Thymus (tissue), 14 donors: Measurements from ENCODE around the gene RUNDC1. TPM values are rescaled to one million over a fixed set of nuclear protein-coding genes. Genes with fewer than 3 reads are reported as not detected.
A peak's percentile ranks its signal among the peaks of the same experiment; 100 is the strongest.

Experiments
- DNase-seq, 9 donors: peaks; one replicate each; pipeline ENCODE4 v3.0.0-alpha.2; 2013; ENCODE audit warnings: low spot score in 9 of 9, low read depth in 6 of 9, missing footprints in 1 of 9
- H3K27ac ChIP-seq, 2 donors: one replicate each; pipeline ENCODE4 v1.5.1; 2013; ENCODE audit warnings: control low read depth in 1 of 2, low read depth in 1 of 2, low read length in 1 of 2, mild to moderate bottlenecking in 1 of 2, moderate library complexity in 1 of 2
- H3K27me3 ChIP-seq, 2 donors: one replicate each; pipeline ENCODE4 v1.5.1; 2013; ENCODE audit warnings: low read length in 1 of 2; ENCODE audit not compliant: control insufficient read depth in 2 of 2, insufficient read depth in 1 of 2
- H3K36me3 ChIP-seq, 2 donors: one replicate each; pipeline ENCODE4 v1.5.1; 2013; ENCODE audit warnings: low read length in 1 of 2, mild to moderate bottlenecking in 1 of 2, moderate library complexity in 1 of 2; ENCODE audit not compliant: control insufficient read depth in 2 of 2, insufficient read depth in 2 of 2
- H3K4me1 ChIP-seq, 2 donors: one replicate each; pipeline ENCODE4 v1.5.1; 2013; ENCODE audit warnings: low read length in 2 of 2; ENCODE audit not compliant: control insufficient read depth in 2 of 2, insufficient read depth in 2 of 2
- H3K4me3 ChIP-seq, 2 donors: one replicate each; pipeline ENCODE4 v1.5.1; 2013; ENCODE audit warnings: low read length in 2 of 2, control low read depth in 1 of 2, mild to moderate bottlenecking in 1 of 2
- H3K9me3 ChIP-seq, 2 donors: one replicate each; pipeline ENCODE4 v1.5.1; 2013; ENCODE audit warnings: low read length in 1 of 2, mild to moderate bottlenecking in 1 of 2; ENCODE audit not compliant: control insufficient read depth in 2 of 2, insufficient read depth in 1 of 2
- WGBS: extraction: QIAGEN DNeasy Blood & Tissue Kit; methylation state at CpG from one replicate; pipeline ENCODE4 v1.1.7; 2013; 5-methylcytosine and 5-hydroxymethylcytosine counted together
- long read RNA-seq, 10 donors: transcript quantifications; one replicate each; lab custom pipeline, GENCODE V29; 2026
- polyA plus RNA-seq: library from polyadenylated mRNA; stranded (reverse); fragments of 200-250 nt; gene quantifications from one replicate; pipeline ENCODE4 v1.2.3, GENCODE V29; 2013
- total RNA-seq: library from RNA; stranded (reverse); fragments of 120-200 nt; gene quantifications from one replicate; pipeline ENCODE4 v1.2.4, GENCODE V29; 2013
- donor health status: healthy.

Gene RUNDC1
- total RNA-seq (7.1 TPM), polyA plus RNA-seq (8.8 TPM)
- long read RNA-seq, donor 1, result 0 reads
- long read RNA-seq, donor 2, result 0 reads
- long read RNA-seq, donor 3, partial matches to known transcripts, result 0 of 5 reads
- long read RNA-seq, donor 3, other reads (novel, unspliced or antisense), result 0 of 5 reads
- long read RNA-seq, donor 4, partial matches to known transcripts, result 5 of 8 reads
- long read RNA-seq, donor 4, other reads (novel, unspliced or antisense), result 0 of 8 reads
- long read RNA-seq, donor 5, transcript RUNDC1-201 (5 exons, 3,828 nt), result major isoform, 5 of 8 reads
- long read RNA-seq, donor 5, partial matches to known transcripts, result 0 of 8 reads
- long read RNA-seq, donor 5, other reads (novel, unspliced or antisense), result 0 of 8 reads
- long read RNA-seq, donor 6, partial matches to known transcripts, result 0 of 5 reads
- long read RNA-seq, donor 6, other reads (novel, unspliced or antisense), result 0 of 5 reads
- long read RNA-seq, donor 7, partial matches to known transcripts, result 0 of 4 reads
- long read RNA-seq, donor 7, other reads (novel, unspliced or antisense), result 0 of 4 reads
- long read RNA-seq, donor 8, partial matches to known transcripts, result 0 of 1 reads
- long read RNA-seq, donor 8, other reads (novel, unspliced or antisense), result 0 of 1 reads
- long read RNA-seq, donor 9, partial matches to known transcripts, result 0 of 6 reads
- long read RNA-seq, donor 9, other reads (novel, unspliced or antisense), result 0 of 6 reads
- long read RNA-seq, donor 10, partial matches to known transcripts, result 0 of 2 reads
- long read RNA-seq, donor 10, other reads (novel, unspliced or antisense), result 0 of 2 reads

GRCh38 chr17:42980274-42980765, at the start of gene RUNDC1:
TSS of gene RUNDC1 (plus strand) at chr17:42980565. CDS start at chr17:42980577, 12 bp downstream.
- Histone ChIP-seq H3K27me3 (no peaks in the 10 kb centered on the region), H3K36me3 (peaks cover 4 to 9% of the 10 kb centered on the region in 2 donors), H3K9me3 (peaks cover 0 to 4% of the 10 kb centered on the region in 2 donors), H3K4me1 (peaks cover 14 to 26% of the 10 kb centered on the region in 2 donors), H3K4me3 (peak within 1 kb of the TSS; percentile 85 to 97), H3K27ac (peak within 1 kb of the TSS; percentile 86 to 93)
- DNase-seq, result peak; percentile 71 to 94 (median 86)
- WGBS, result under 1% methylated on average over 39 of the region's 39 CpGs

GRCh38 chr17:42937712-42938596, 42.4 kb upstream of the RUNDC1 start:
- 51% methylated on average over 9 of the region's 9 CpGs for WGBS
- H3K36me3 ChIP-seq, result no peaks in the 10 kb centered on the region
- H3K27ac ChIP-seq, result no peak overlapping the region
- H3K4me3 ChIP-seq, result no peak overlapping the region
- H3K9me3 ChIP-seq, result no peaks in the 10 kb centered on the region
- H3K27me3 ChIP-seq, result peaks cover 0 to 2% of the 10 kb centered on the region in 2 donors
- peak in 8 of 9 donors; percentile 10 to 66 (median 16) for DNase-seq
- H3K4me1 ChIP-seq, result no peaks in the 10 kb centered on the region

- H3K27me3 ChIP-seq, result no peaks in the 10 kb centered on the region
- no peak overlapping the region for H3K27ac ChIP-seq
- 64% methylated on average over 3 of the region's 3 CpGs for whole genome bisulfite sequencing
- DNase-seq, result no peak
- H3K4me1 ChIP-seq, result no peaks in the 10 kb centered on the region
- H3K9me3 ChIP-seq, result no peaks in the 10 kb centered on the region
- peaks cover 2 to 7% of the 10 kb centered on the region in 2 donors for H3K36me3 ChIP-seq
- H3K4me3 ChIP-seq, result no peak overlapping the region
Measured at GRCh38 chr17:42944211-42944610, 36.2 kb upstream of the RUNDC1 start.

- Histone ChIP-seq H3K27me3 (no peaks in the 10 kb centered on the region), H3K36me3 (peaks cover 23 to 26% of the 10 kb centered on the region in 2 donors), H3K4me3 (no peak overlapping the region), H3K4me1 (no peaks in the 10 kb centered on the region), H3K27ac (no peak overlapping the region), H3K9me3 (no peaks in the 10 kb centered on the region)
- WGBS, result 96% methylated on average over 1 of the region's 1 CpG
- no peak for DNase-seq
Measured at GRCh38 chr17:42946812-42947211, 33.6 kb upstream of the RUNDC1 start.

GRCh38 chr17:42950044-42950783, 30.2 kb upstream of the RUNDC1 start:
- WGBS, result 97% methylated on average over 13 of the region's 13 CpGs
- no peaks in the 10 kb centered on the region for H3K9me3 ChIP-seq
- H3K4me3 ChIP-seq, result no peak overlapping the region
- no peaks in the 10 kb centered on the region for H3K4me1 ChIP-seq
- no peaks in the 10 kb centered on the region for H3K27me3 ChIP-seq
- peaks cover 47 to 50% of the 10 kb centered on the region in 2 donors for H3K36me3 ChIP-seq
- no peak for DNase-seq
- H3K27ac ChIP-seq, result no peak overlapping the region

- Histone ChIP-seq H3K9me3 (no peaks in the 10 kb centered on the region), H3K4me3 (no peak overlapping the region), H3K4me1 (no peaks in the 10 kb centered on the region), H3K36me3 (peaks cover 67% of the 10 kb centered on the region in 2 donors), H3K27me3 (no peaks in the 10 kb centered on the region), H3K27ac (no peak overlapping the region)
- WGBS, result 98% methylated on average over 1 of the region's 1 CpG
- no peak for DNase-seq
Measured at GRCh38 chr17:42953669-42954068, 26.7 kb upstream of the RUNDC1 start.

GRCh38 chr17:42964161-42964932, 16.0 kb upstream of the RUNDC1 start, which contains the start of gene AARSD1:
TSS of gene AARSD1 (minus strand) at chr17:42964454. CDS start at chr17:42964440, 14 bp downstream.
- peaks cover 23 to 27% of the 10 kb centered on the region in 2 donors for H3K36me3 ChIP-seq
- DNase-seq, result peak; percentile 84 to 97 (median 94)
- H3K27me3 ChIP-seq, result no peaks in the 10 kb centered on the region
- peak within 1 kb of the TSS; percentile 63 to 66 for H3K4me3 ChIP-seq
- H3K4me1 ChIP-seq, result peaks cover 4 to 6% of the 10 kb centered on the region in 2 donors
- H3K27ac ChIP-seq, result peak within 1 kb of the TSS; percentile 75 to 79
- WGBS, result 1% methylated on average over 43 of the region's 43 CpGs
- H3K9me3 ChIP-seq, result no peaks in the 10 kb centered on the region
